GM21737 (cell line): Measurements from ENCODE around the gene DGKB.
"Not testable (repeated sequence)": the region's sequence is repeated elsewhere in the genome, so short reads cannot be mapped to it uniquely, and the experiment has no call there.

ENCODE experiments used
- ATAC-seq: cut with Tn5 transposase; IDR thresholded peaks from one replicate; pipeline ENCODE4 v1.9.1; 2021; ENCODE audit warnings: mild to moderate bottlenecking, moderate library complexity; ENCODE audit not compliant: unreplicated experiment

DGKB gene

GRCh38 chr7:14487701-14488395, 414.7 kb downstream of the DGKB start:
- no peak for ATAC-seq

- ATAC-seq = no peak
Observed at GRCh38 chr7:14483663-14484062, 418.9 kb downstream of the DGKB start.

- no peak for ATAC-seq
Observed at GRCh38 chr7:14480281-14480680, 422.3 kb downstream of the DGKB start.

- no peak for ATAC-seq
Observed at GRCh38 chr7:14478834-14479510, 423.6 kb downstream of the DGKB start.

GRCh38 chr7:14461716-14462115, 440.8 kb downstream of the DGKB start:
- ATAC-seq = not testable (repeated sequence)

- not testable (repeated sequence) for ATAC-seq
Observed at GRCh38 chr7:14458846-14459245, 443.7 kb downstream of the DGKB start.

- no peak for ATAC-seq
Observed at GRCh38 chr7:14457568-14458453, 444.7 kb downstream of the DGKB start.

- no peak for ATAC-seq
Observed at GRCh38 chr7:14449291-14449690, 453.3 kb downstream of the DGKB start.

- ATAC-seq = no peak
Observed at GRCh38 chr7:14446829-14447228, 455.7 kb downstream of the DGKB start.

- ATAC-seq = no peak
Observed at GRCh38 chr7:14446219-14446618, 456.3 kb downstream of the DGKB start.

GRCh38 chr7:14438366-14438765, 464.2 kb downstream of the DGKB start:
- no peak for ATAC-seq

GRCh38 chr7:14436878-14437277, 465.7 kb downstream of the DGKB start:
- no peak for ATAC-seq

- no peak for ATAC-seq
Observed at GRCh38 chr7:14432924-14433323, 469.6 kb downstream of the DGKB start.

- no peak for ATAC-seq
Observed at GRCh38 chr7:14430926-14431325, 471.6 kb downstream of the DGKB start.

- no peak for ATAC-seq
Observed at GRCh38 chr7:14425559-14425958, 477.0 kb downstream of the DGKB start.

- no peak for ATAC-seq
Observed at GRCh38 chr7:14424675-14425074, 477.9 kb downstream of the DGKB start.

GRCh38 chr7:14420768-14421167, 481.8 kb downstream of the DGKB start:
- no peak for ATAC-seq

- no peak for ATAC-seq
Observed at GRCh38 chr7:14419531-14419930, 483.0 kb downstream of the DGKB start.

GRCh38 chr7:14418633-14419032, 483.9 kb downstream of the DGKB start:
- ATAC-seq = no peak

- no peak for ATAC-seq
Observed at GRCh38 chr7:14414274-14414986, 488.1 kb downstream of the DGKB start.
